IPS-18c (cell line): ENCODE data around the gene EHMT1.

Experiments used
- H3K4me3 ChIP-seq: 2 replicates; pipeline ENCODE4 v1.7.0; 2013; ENCODE audit warnings: low read depth, mild to moderate bottlenecking, low read length, moderate library complexity; ENCODE audit not compliant: insufficient read depth
- H3K9me3 ChIP-seq: one replicate; pipeline ENCODE4 v1.6.1; 2013; ENCODE audit warnings: mild to moderate bottlenecking, low read length, moderate library complexity; ENCODE audit not compliant: control insufficient read depth, insufficient read depth

EHMT1 gene

GRCh38 chr9:137785704-137786161, 166.9 kb downstream of the EHMT1 start:
- Histone ChIP-seq H3K9me3 (no peaks in the 10 kb centered on the region), H3K4me3 (no peak overlapping the region)

DNA sequence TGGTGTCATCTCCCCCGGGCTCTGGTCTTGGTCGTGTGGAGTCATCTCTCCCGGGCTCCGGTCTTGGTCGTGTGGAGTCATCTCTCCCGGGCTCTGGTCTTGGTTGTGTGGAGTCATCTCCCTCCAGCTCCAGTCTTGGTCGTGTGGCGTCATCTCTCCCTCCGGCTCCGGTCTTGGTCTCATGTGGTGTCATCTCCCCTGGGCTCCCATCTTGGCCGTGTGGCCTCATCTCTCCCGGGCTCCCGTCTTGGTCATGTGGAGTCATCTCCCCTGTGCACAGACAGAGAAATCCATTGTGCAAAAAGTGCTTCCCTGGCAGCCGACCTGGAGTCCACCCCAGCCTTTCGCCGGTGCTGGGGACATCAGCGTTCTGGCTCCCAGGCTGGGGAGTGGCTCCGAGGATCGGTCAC, 167.7 kb downstream of the EHMT1 start:
- H3K9me3 ChIP-seq = no peaks in the 10 kb centered on the region
- no peak overlapping the region for H3K4me3 ChIP-seq

DNA sequence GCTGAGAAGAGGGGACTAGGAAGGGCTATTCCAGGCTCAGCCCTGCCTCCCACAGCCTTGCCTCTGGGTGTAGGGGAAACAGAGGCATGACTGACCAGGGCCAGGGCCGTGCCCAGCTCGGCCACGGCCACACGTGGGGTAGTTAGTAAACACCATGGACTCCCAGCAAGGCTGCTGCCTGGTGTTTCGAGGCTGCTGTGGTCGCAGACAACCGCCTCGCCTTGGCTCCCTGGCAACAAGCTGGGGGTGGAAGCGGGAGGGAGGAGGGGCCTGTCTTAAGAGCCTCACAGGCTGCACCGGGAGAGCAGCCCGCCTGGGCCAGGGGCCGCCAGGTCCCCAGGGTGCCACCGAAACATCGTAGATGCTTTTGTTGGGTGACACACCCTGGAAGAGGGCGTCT, 168.6 kb downstream of the EHMT1 start:
- Histone ChIP-seq H3K4me3 (no peak overlapping the region), H3K9me3 (no peaks in the 10 kb centered on the region)

- no peaks in the 10 kb centered on the region for H3K9me3 ChIP-seq
- no peak overlapping the region for H3K4me3 ChIP-seq
Measured at GRCh38 chr9:137787786-137788505, 169.1 kb downstream of the EHMT1 start.

DNA sequence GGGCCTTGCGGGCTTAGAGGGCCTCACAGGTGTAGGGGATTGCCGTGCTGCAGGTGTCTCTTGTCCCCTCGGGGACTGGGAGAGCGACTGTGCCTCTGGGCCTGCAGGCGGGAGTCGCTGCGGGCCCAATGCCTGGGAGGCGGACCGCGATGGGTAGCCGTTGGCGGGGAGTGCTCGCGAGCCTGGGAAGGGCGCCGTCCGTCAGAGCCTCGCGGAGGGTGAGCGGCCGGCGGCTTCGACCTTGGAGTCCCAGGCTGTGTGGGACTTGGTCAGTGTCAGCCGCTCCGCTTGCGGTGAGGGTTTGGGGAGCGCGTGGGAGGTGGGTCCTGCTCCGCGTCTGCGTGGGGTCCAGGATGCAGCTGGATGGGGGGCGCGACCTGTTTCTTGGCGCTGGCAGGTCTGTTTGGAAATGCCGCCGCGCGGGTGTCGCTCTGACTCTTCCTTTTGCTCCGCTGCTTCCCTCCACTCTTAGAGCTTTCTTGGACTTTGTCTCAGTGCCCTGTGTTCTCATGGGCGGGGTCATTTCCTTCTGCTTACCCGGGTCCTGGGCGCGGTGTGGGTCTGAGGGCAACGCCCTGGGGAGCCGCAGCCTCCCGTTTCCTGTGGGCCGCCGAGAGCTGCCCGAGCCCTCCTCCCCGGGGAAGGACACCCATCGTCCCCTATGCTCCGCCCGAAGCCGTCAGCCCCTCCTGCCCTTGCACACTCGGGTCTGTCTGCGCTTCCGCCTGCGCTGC, 169.9 kb downstream of the EHMT1 start:
- H3K9me3 ChIP-seq = no peaks in the 10 kb centered on the region
- no peak overlapping the region for H3K4me3 ChIP-seq

DNA sequence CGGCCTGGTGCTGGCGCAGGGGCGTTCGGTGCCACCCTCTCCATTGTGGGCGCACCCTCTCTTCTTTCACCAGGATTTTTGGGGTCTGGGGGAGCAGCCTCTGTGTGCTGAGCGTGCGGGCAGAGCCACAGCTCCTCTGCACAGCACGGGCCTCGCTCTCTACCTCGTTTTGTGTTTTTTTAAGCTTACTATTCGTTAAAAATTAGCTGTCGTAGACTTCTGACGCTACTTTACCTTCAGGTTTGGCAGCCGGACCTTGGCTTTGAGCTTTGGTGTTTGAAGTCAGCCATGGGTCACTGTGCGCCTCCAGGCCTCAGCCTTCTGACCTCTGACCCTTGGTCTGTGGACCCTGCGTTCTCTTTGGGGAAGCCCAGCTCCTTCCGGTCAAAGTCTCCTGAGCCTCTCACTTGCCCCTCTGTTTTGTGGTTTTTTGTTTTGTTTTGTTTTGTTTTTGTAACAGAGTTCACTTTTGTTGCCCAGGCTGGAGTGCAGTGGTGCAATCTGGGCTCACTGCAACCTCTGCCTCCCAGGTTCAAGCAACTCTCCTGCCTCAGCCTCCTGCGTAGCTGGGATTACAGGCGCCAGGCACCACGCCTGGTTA, 170.6 kb downstream of the EHMT1 start:
- Histone ChIP-seq H3K9me3 (no peaks in the 10 kb centered on the region), H3K4me3 (no peak overlapping the region)

- H3K9me3 ChIP-seq = no peaks in the 10 kb centered on the region
- no peak overlapping the region for H3K4me3 ChIP-seq
Measured at GRCh38 chr9:137791947-137792346, 173.1 kb downstream of the EHMT1 start.

- no peak overlapping the region for H3K4me3 ChIP-seq
- no peaks in the 10 kb centered on the region for H3K9me3 ChIP-seq
Measured at GRCh38 chr9:137793196-137793841, 174.5 kb downstream of the EHMT1 start.

GRCh38 chr9:137795156-137795666, 176.4 kb downstream of the EHMT1 start:
- no peak overlapping the region for H3K4me3 ChIP-seq

GRCh38 chr9:137797206-137798120, 178.7 kb downstream of the EHMT1 start:
- H3K9me3 ChIP-seq = no peaks in the 10 kb centered on the region

More at GRCh38 chr9:137795156-137795666, 176.4 kb downstream of the EHMT1 start:
- no peaks in the 10 kb centered on the region for H3K9me3 ChIP-seq

GRCh38 chr9:137798142-137798541, 179.3 kb downstream of the EHMT1 start:
- Histone ChIP-seq H3K4me3 (no peak overlapping the region), H3K9me3 (no peaks in the 10 kb centered on the region)

More at GRCh38 chr9:137797206-137798120, 178.7 kb downstream of the EHMT1 start:
- H3K4me3 ChIP-seq = no peak overlapping the region

GRCh38 chr9:137798901-137799629, 180.3 kb downstream of the EHMT1 start:
- no peaks in the 10 kb centered on the region for H3K9me3 ChIP-seq

DNA sequence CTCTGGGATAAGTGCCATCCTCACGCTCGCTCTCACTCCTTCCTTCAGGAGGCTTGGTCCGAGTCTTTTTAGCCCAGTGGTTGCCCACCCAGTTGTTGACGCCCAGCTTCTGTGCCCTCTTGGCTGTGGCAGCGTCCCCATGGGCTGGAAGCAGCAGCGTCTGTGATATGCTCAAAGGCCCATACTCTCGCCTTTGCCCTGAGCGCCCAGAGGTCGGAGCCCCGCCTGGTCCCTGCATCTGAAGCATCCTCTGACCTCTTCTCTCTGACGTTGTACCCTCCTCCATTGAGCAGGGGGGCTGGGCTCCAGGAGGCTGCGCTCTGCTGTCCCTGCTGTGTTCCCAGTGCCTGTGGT, 180.8 kb downstream of the EHMT1 start:
- H3K4me3 ChIP-seq = no peak overlapping the region
- no peaks in the 10 kb centered on the region for H3K9me3 ChIP-seq

More at GRCh38 chr9:137798901-137799629, 180.3 kb downstream of the EHMT1 start:
- no peak overlapping the region for H3K4me3 ChIP-seq

DNA sequence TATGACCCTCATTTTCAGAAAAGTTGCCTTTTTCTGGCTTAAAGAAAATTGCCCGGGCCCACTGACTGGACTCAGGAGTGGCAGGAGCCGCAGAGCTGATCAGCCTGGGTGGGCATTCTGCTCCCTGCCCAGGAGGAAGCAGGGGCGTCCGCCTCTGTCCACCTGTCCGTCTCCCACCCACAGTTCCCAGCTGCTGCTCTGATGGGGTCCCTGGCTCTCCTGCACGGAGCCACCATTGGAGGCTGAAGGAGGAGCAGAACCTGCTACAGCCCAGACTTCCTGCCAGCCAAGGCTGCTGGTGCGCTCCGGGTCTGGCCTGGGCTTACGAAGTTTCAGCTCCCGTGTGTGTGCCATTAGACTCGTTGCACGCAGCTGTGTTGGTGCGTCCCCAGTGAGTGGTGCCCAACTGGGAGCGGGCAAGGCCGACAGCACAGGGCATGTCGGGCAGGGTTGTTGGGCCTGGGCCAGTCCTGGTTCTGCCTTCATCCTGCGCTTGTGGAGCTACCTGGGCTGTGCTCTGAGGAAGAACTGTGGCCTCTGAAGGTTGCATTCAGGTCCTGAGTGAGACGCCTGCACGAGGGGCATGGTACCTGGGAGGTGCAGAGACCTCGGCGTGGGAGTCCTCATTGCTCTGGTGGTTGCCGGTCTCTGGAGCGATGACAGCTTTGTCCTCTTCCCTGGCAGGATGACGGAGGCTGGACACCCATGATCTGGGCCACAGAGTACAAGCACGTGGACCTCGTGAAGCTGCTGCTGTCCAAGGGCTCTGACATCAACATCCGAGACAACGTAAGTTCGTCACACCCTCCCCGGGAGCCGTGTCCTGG, 181.6 kb downstream of the EHMT1 start:
- Histone ChIP-seq H3K4me3 (no peak overlapping the region), H3K9me3 (no peaks in the 10 kb centered on the region)

- no peak overlapping the region for H3K4me3 ChIP-seq
- H3K9me3 ChIP-seq = no peaks in the 10 kb centered on the region
Measured at GRCh38 chr9:137801023-137801319, 182.2 kb downstream of the EHMT1 start.
